Mucosa of descending colon (tissue), 3 donors: Measurements from ENCODE around the gene ADAT1. TPM values are rescaled to one million over a fixed set of nuclear protein-coding genes. Genes with fewer than 3 reads are reported as not detected.

Source experiments
- ATAC-seq: fragments of 200-7000 bp; cut with Tn5 transposase; one replicate; pipeline ENCODE4 v1.9.1; 2020; ENCODE audit warnings: mild to moderate bottlenecking, moderate library complexity
- DNase-seq, 3 donors: peaks; one replicate each; pipeline ENCODE4 v3.0.0-alpha.2; 2020
- H3K36me3 ChIP-seq: fragments of 200-600 bp; one replicate; pipeline ENCODE4 v1.8.0; 2021; ENCODE audit warnings: low read depth, mild to moderate bottlenecking
- H3K4me1 ChIP-seq: fragments of 200-600 bp; one replicate; pipeline ENCODE4 v1.8.0; 2021; ENCODE audit warnings: low read depth, mild to moderate bottlenecking
- H3K4me3 ChIP-seq: fragments of 200-600 bp; one replicate; pipeline ENCODE4 v1.8.0; 2021; ENCODE audit warnings: mild to moderate bottlenecking
- H3K9me3 ChIP-seq: fragments of 200-600 bp; one replicate; pipeline ENCODE4 v1.8.0; 2021; ENCODE audit warnings: mild to moderate bottlenecking
- intact Hi-C, 2 donors: fragments of 100-400 bp; cut with DNase I in 1 of 2; cut with micrococcal nuclease in 1 of 2; formaldehyde crosslinking; loops; one replicate each; pipeline versions ENCODE4 v1.11.0 to v1.11.1; 2022; cut with DNase I, micrococcal nuclease
- total RNA-seq, 3 donors: library from RNA; stranded (reverse); fragmentation: NEBNext Ultra II Directional in 2 of 3; extraction: Animal tissue kit (Norgen Biotek cat#: 25700) in 2 of 3; gene quantifications; one replicate each; pipeline versions ENCODE4 v1.2.1 to v1.2.4, GENCODE V29; 2021 to 2023
- TF ChIP-seq, protein P1 (sequence below): fragments of 200-600 bp; IDR thresholded peaks from one replicate; pipeline ENCODE4 v1.8.0; 2022; ENCODE audit warnings: antibody characterized with exemption, mild to moderate bottlenecking
- donor health status: DM: no; HTN: no; CAD: no; lungs with moderate emphysema.
- donor health status: DM: no; HTN: no; CAD: no.
- donor health status: DM: no; HTN: yes; CAD: no.

ADAT1 gene
- total RNA-seq, 3 donors from 2014 or later, result 33.0 to 38.1 (median 35.8) TPM

DNA sequence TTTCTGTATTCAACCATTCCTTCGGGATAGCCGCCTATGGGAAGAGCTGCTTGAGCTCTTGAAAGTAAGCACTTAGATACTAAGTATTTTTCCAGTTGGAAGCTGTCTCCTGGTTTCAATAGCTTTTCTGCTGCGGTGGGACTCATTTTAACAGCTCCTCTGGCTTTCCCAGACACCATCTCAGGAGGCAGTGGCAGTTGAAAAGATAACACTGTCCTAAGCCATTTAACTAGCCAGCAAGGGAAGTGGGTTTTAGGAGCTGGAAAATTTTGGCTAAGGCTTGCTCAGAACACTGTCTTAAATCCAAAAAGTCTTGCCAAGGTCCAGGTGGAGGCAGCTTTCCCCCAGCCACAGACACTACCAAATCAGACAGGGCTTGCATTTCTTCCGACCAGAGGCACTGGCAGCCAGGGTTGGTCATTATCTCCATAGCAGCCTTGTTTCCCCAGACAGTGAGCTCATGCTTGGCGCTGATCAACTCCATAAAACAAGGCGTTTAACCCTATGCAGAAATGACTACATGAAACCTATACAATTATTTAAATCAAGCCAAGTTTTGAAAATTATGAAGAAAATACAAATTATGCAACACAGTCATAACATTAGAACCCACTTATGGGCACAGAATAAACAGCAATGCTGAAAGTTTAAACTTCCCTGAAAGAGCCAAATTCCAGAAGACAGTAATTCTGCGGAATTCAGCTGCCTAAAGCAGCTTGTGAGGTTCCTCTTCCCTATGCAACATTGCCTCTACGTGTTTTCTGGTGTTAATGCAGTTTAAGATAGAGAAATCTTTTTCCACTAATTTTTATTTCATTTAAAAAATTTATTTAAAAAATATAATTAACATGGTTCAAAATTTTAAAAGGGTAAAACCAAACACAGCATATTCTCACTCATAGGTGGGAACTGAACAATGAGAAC lies 31.9 kb downstream of the ADAT1 start:
- Histone ChIP-seq H3K9me3 (no peaks in the 10 kb centered on the region), H3K36me3 (no peaks in the 10 kb centered on the region), H3K4me3 (no peak overlapping the region), H3K4me1 (no peaks in the 10 kb centered on the region)
- peak; percentile 74 for ATAC-seq
- TF ChIP-seq, protein P1, sequence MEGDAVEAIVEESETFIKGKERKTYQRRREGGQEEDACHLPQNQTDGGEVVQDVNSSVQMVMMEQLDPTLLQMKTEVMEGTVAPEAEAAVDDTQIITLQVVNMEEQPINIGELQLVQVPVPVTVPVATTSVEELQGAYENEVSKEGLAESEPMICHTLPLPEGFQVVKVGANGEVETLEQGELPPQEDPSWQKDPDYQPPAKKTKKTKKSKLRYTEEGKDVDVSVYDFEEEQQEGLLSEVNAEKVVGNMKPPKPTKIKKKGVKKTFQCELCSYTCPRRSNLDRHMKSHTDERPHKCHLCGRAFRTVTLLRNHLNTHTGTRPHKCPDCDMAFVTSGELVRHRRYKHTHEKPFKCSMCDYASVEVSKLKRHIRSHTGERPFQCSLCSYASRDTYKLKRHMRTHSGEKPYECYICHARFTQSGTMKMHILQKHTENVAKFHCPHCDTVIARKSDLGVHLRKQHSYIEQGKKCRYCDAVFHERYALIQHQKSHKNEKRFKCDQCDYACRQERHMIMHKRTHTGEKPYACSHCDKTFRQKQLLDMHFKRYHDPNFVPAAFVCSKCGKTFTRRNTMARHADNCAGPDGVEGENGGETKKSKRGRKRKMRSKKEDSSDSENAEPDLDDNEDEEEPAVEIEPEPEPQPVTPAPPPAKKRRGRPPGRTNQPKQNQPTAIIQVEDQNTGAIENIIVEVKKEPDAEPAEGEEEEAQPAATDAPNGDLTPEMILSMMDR, result no peak
- intact Hi-C loops, result no loop called here
- DNase-seq, result peak in 1 of 3 donors; percentile 32

DNA sequence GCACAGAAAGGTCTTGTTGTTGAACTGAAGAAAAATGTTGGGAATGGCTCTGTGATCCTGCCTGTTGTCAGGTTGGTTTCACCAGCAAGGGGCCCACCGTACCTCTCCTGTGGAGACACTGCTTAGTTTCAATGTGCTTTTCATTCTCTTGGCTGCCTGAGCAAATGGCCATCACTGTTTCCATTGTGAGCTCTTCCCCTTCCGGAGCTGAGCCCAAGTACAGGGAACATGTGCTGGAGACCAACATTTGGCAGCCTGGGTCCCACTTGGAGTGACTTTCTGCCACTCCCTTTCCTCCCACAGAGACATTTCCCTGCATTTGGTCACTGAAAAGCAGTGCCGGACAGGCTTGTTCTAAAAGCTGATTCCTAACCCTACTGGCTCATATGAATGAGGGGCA lies 33.8 kb downstream of the ADAT1 start:
- TF ChIP-seq, protein P1, result no peak
- Histone ChIP-seq H3K36me3 (no peaks in the 10 kb centered on the region), H3K9me3 (no peaks in the 10 kb centered on the region), H3K4me3 (no peak overlapping the region), H3K4me1 (no peaks in the 10 kb centered on the region)
- intact Hi-C loops, result no loop called here
- ATAC-seq (no peak), DNase-seq (no peak)

DNA sequence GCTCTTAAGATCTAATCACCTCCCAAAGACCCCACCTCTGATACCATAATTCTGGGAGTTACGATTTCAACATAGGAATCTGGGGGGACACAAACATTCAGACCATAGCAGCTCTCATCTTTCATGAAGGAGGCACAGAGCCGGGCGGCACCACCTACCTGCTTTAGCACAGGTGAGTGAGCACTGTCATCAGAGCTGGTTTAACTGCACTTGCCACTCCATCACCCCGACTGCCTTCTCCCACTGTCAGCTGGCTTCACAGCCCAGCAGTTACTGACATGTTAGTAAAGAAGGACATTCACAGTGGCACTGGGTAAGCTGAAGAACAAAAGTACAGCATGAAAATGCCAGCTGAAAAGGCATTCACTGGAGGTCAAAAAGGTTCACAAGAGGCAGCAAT lies 34.4 kb downstream of the ADAT1 start:
- Histone ChIP-seq H3K9me3 (no peaks in the 10 kb centered on the region), H3K36me3 (no peaks in the 10 kb centered on the region), H3K4me1 (no peaks in the 10 kb centered on the region), H3K4me3 (no peak overlapping the region)
- TF ChIP-seq, protein P1, result no peak
- no peak for DNase-seq
- no peak for ATAC-seq
- intact Hi-C loops, result no loop called here

DNA sequence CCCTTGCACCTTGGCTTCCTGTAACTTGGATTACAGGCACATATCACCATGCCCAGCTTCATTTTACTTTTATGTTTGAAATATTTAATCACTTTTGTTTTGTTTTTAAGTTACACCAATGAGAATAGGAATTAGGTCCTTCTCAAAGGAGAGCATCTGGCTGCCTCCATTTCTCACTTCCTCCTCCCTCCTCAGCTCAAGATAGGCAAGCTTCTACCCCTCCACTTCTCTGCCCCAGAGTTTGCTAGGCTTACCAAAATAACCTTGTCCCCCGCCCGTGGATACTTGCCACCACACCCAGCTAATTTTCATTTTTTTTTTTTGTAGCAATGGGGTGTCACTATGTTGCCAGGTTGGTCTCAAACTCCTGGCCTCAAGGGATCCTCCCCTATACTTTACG lies 39.0 kb downstream of the ADAT1 start:
- no peaks in the 10 kb centered on the region for H3K36me3 ChIP-seq
- TF ChIP-seq, protein P1, result no peak
- DNase-seq (no peak), ATAC-seq (no peak)
- intact Hi-C loops, result no loop called here
- H3K9me3 ChIP-seq, result no peaks in the 10 kb centered on the region
- H3K4me3 ChIP-seq, result no peak overlapping the region
- H3K4me1 ChIP-seq, result no peaks in the 10 kb centered on the region

DNA sequence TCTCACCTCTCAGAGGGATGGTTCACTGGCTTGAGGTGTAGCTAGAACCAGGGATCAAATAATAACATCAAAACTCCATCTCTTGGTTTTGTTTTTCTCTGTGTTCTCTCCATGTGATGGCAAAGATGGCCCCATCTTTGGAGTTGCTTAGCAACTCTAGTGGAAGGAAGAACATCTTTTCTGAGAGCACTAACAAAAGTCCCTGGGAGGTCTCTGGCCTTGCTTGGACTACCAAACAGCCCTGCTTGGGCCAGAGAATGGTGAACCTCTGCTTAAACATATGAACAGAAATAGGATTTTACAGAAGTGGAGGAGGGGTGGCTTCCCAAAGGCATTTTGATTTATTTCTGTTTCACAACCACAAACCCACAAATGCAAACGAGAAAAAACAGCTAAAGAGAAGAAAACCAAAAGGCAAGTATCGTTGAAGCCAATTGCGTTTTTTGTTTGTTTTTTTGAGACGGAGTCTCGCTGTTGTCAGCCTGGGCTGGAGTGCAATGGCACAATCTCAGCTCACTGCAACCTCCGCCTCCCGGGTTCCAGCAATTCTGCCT lies 43.7 kb downstream of the ADAT1 start:
- DNase-seq, result no peak
- H3K4me3 ChIP-seq, result no peak overlapping the region
- intact Hi-C loops, result no loop called here
- H3K4me1 ChIP-seq, result no peaks in the 10 kb centered on the region
- H3K9me3 ChIP-seq, result no peaks in the 10 kb centered on the region
- no peaks in the 10 kb centered on the region for H3K36me3 ChIP-seq
- no peak for ATAC-seq
- TF ChIP-seq, protein P1, result no peak
